ENCODE measurements around the gene SYCE1L.

SYCE1L gene

DNA sequence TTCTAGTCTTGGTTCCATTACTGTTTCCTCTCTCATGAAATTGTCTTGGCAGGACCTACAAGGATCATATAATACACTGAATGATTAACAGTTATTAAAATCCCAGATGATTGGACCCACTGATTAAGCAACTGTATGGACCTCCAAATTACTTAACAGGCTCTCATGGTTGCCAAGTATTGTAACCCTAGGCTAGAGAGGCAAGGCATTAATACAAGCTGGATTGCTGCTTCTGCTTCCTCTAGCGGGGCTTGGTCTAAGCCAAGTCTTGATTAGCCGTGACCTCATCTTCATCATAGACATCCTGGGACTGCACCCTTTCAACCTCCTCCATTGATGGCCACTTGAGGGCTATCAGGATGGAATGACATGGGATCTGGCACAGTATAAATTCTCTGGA lies 46.9 kb downstream of the SYCE1L start:
- DNase-seq (ENCODE audit: low read depth in 2 of 3, low spot score in 1 of 3): no peak

- DNase-seq (ENCODE audit: low read depth in 2 of 3, low spot score in 1 of 3): no peak
These were observed 51.2 kb downstream of the SYCE1L start for GRCh38 chr16:77250400-77250799.

All from stimulated activated CD4-positive, alpha-beta T cell treated with anti-CD3 and anti-CD28 coated beads, Interleukin-12 subunit alpha, Interleukin-12 subunit beta, amount 100 ng/mL, for 48 hours (primary cell).